ENCODE measurements around the gene ZNF326. TPM values are rescaled to one million over a fixed set of nuclear protein-coding genes. Genes with fewer than 3 reads are reported as not detected.

The ZNF326 gene
- total RNA-seq, 2 donors from 2014 or later, result 19.9 to 21.0 TPM

GRCh38 chr1:89955311-89956205 is 39.4 kb upstream of the ZNF326 start:
- DNase-seq (ENCODE audit: low spot score) (no peak), ATAC-seq (no peak)
- H3K27me3 Mint-ChIP-seq, result no peaks in the 10 kb centered on the region
- no peak overlapping the region for H3K4me3 Mint-ChIP-seq
- H3K4me1 Mint-ChIP-seq (ENCODE audit: low read depth in 2 of 2), result peaks cover 18 to 25% of the 10 kb centered on the region in 2 donors
- H3K36me3 Mint-ChIP-seq, result no peaks in the 10 kb centered on the region
- no peaks in the 10 kb centered on the region for H3K9me3 Mint-ChIP-seq
- H3K27ac Mint-ChIP-seq, result no peak overlapping the region

GRCh38 chr1:89957107-89957506 is 37.8 kb upstream of the ZNF326 start:
- Mint-ChIP-seq H3K36me3 (no peaks in the 10 kb centered on the region), H3K4me3 (peak overlapping the region; percentile 46), H3K27me3 (no peaks in the 10 kb centered on the region), H3K27ac (peak overlapping the region in 1 of 2 donors; percentile 1), H3K9me3 (no peaks in the 10 kb centered on the region), H3K4me1 (ENCODE audit: low read depth in 2 of 2) (peaks cover 20 to 29% of the 10 kb centered on the region in 2 donors)
- no peak for DNase-seq (ENCODE audit: low spot score)
- ATAC-seq, result peak; percentile 89 to 92

DNA sequence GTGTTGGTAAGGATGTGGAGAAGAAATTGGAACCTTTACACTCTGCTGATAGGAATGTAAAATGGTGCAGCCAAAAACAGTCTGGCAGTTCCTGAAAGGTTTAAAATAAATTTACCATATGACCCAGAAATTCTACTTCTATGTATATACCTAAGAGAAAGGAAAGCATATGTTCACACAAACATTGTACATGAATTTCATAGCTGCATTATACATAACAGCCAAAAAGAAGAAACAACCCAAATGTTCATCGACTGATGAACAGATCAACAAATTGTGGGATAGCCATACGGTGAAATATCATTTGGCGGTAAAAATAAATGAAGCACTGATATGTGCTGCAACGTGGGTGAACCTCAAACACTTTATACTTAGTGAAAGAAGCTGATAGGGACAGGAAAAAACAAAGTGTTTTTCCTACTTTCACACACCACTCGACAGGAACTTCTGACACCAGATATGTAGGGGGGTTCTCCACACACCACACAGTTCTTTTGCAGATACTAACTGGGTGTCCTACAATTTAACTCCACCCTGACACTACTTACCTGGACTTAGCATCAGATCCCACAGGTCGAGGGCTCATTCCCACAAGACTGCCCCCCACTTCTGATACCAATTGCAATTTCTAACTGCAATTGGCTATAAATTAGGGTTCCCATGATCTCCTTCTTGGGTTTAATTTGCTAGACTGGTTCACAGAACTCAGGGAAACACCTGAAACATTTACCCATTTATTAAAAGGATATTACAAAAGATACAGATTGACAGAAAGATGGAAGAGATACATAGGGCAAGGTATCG is 35.9 kb upstream of the ZNF326 start:
- H3K27ac Mint-ChIP-seq, result peak overlapping the region in 1 of 2 donors; percentile 46
- no peaks in the 10 kb centered on the region for H3K36me3 Mint-ChIP-seq
- no peaks in the 10 kb centered on the region for H3K27me3 Mint-ChIP-seq

DNA sequence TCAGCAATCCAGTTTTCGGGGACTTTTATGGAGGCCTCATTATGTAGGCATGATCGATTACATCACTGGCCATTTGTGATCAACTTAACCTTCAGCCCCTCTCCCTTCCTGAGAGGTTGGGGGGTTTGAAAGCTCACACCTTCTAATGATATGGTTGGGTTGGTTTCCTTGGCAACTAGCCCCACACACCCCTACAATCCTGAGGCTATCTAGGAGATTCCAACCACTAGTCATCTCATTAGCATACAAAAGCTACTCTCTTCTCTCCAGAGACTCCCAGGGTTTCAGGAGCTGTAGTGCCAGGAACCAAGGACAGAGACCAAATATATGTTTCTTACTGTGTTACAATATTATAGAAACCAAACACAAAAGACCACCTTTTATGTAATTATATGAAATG is 35.2 kb upstream of the ZNF326 start:
- Mint-ChIP-seq H3K4me3 (no peak overlapping the region), H3K36me3 (no peaks in the 10 kb centered on the region), H3K27ac (no peak overlapping the region), H3K27me3 (no peaks in the 10 kb centered on the region), H3K9me3 (no peaks in the 10 kb centered on the region), H3K4me1 (ENCODE audit: low read depth in 2 of 2) (peaks cover 23 to 30% of the 10 kb centered on the region in 2 donors)
- no peak for ATAC-seq
- DNase-seq (ENCODE audit: low spot score), result no peak

More for the DNA sequence above, 35.9 kb upstream of the ZNF326 start:
- H3K9me3 Mint-ChIP-seq, result no peaks in the 10 kb centered on the region
- ATAC-seq (no peak), DNase-seq (ENCODE audit: low spot score) (no peak)
- H3K4me1 Mint-ChIP-seq (ENCODE audit: low read depth in 2 of 2), result peaks cover 23 to 30% of the 10 kb centered on the region in 2 donors
- H3K4me3 Mint-ChIP-seq, result no peak overlapping the region

- peaks cover 0 to 6% of the 10 kb centered on the region in 2 donors for H3K27me3 Mint-ChIP-seq
- ATAC-seq, result peak in 1 of 2 donors; percentile 52
- no peak for DNase-seq (ENCODE audit: low spot score)
These were observed 32.7 kb upstream of the ZNF326 start for GRCh38 chr1:89962024-89962741.

GRCh38 chr1:89962742-89963075 is 32.2 kb upstream of the ZNF326 start:
- Mint-ChIP-seq H3K4me3 (no peak overlapping the region), H3K4me1 (ENCODE audit: low read depth in 2 of 2) (peaks cover 16 to 21% of the 10 kb centered on the region in 2 donors), H3K27me3 (peaks cover 0 to 6% of the 10 kb centered on the region in 2 donors), H3K27ac (no peak overlapping the region), H3K36me3 (no peaks in the 10 kb centered on the region), H3K9me3 (no peaks in the 10 kb centered on the region)
- DNase-seq (ENCODE audit: low spot score), result no peak
- no peak for ATAC-seq

More at GRCh38 chr1:89962024-89962741, 32.7 kb upstream of the ZNF326 start:
- Mint-ChIP-seq H3K4me1 (ENCODE audit: low read depth in 2 of 2) (peaks cover 20 to 23% of the 10 kb centered on the region in 2 donors), H3K36me3 (no peaks in the 10 kb centered on the region), H3K4me3 (no peak overlapping the region), H3K27ac (no peak overlapping the region), H3K9me3 (no peaks in the 10 kb centered on the region)

- ATAC-seq (no peak), DNase-seq (ENCODE audit: low spot score) (no peak)
- no peak overlapping the region for H3K27ac Mint-ChIP-seq
- peaks cover 5% of the 10 kb centered on the region in 2 donors for H3K4me1 Mint-ChIP-seq (ENCODE audit: low read depth in 2 of 2)
- H3K27me3 Mint-ChIP-seq, result peaks cover 0 to 6% of the 10 kb centered on the region in 2 donors
- H3K36me3 Mint-ChIP-seq, result no peaks in the 10 kb centered on the region
- no peak overlapping the region for H3K4me3 Mint-ChIP-seq
- H3K9me3 Mint-ChIP-seq, result no peaks in the 10 kb centered on the region
These were observed 29.6 kb upstream of the ZNF326 start for GRCh38 chr1:89965193-89965768.

DNA sequence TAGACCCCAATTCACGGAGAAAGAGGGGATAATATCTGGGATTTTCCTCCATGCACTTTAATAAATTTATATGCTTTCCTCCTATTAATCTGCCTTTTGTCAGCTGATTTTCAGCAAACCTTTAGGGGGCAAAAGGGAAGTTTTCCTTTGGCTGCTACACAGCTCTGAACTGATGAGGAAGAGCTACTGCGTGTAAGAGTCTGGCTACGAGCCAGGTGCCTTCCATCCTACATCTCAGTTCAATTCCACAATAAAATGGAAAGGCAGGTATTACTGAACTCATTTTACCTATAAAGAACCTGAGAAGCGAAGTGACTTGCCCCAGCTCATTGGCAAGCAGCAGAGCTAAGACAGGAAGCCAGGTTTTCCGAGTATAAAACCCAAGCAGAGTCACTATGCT is 28.3 kb upstream of the ZNF326 start:
- Mint-ChIP-seq H3K27me3 (peaks cover 0 to 6% of the 10 kb centered on the region in 2 donors), H3K36me3 (no peaks in the 10 kb centered on the region), H3K4me1 (ENCODE audit: low read depth in 2 of 2) (peaks cover 5% of the 10 kb centered on the region in 2 donors), H3K9me3 (no peaks in the 10 kb centered on the region), H3K4me3 (no peak overlapping the region), H3K27ac (no peak overlapping the region)
- DNase-seq (ENCODE audit: low spot score), result no peak
- no peak for ATAC-seq

GRCh38 chr1:89971600-89971999 is 23.3 kb upstream of the ZNF326 start:
- peaks cover 2 to 5% of the 10 kb centered on the region in 2 donors for H3K4me1 Mint-ChIP-seq (ENCODE audit: low read depth in 2 of 2)
- H3K27ac Mint-ChIP-seq, result no peak overlapping the region
- H3K4me3 Mint-ChIP-seq, result no peak overlapping the region
- H3K27me3 Mint-ChIP-seq, result peaks cover 3 to 5% of the 10 kb centered on the region in 2 donors
- DNase-seq (ENCODE audit: low spot score), result no peak
- no peaks in the 10 kb centered on the region for H3K36me3 Mint-ChIP-seq
- no peak for ATAC-seq
- no peaks in the 10 kb centered on the region for H3K9me3 Mint-ChIP-seq

GRCh38 chr1:89972024-89972423 is 22.9 kb upstream of the ZNF326 start:
- DNase-seq (ENCODE audit: low spot score), result no peak
- no peaks in the 10 kb centered on the region for H3K36me3 Mint-ChIP-seq
- H3K27me3 Mint-ChIP-seq, result peaks cover 2 to 5% of the 10 kb centered on the region in 2 donors
- no peak for ATAC-seq
- peaks cover 2 to 5% of the 10 kb centered on the region in 2 donors for H3K4me1 Mint-ChIP-seq (ENCODE audit: low read depth in 2 of 2)
- no peaks in the 10 kb centered on the region for H3K9me3 Mint-ChIP-seq
- no peak overlapping the region for H3K27ac Mint-ChIP-seq
- H3K4me3 Mint-ChIP-seq, result no peak overlapping the region

DNA sequence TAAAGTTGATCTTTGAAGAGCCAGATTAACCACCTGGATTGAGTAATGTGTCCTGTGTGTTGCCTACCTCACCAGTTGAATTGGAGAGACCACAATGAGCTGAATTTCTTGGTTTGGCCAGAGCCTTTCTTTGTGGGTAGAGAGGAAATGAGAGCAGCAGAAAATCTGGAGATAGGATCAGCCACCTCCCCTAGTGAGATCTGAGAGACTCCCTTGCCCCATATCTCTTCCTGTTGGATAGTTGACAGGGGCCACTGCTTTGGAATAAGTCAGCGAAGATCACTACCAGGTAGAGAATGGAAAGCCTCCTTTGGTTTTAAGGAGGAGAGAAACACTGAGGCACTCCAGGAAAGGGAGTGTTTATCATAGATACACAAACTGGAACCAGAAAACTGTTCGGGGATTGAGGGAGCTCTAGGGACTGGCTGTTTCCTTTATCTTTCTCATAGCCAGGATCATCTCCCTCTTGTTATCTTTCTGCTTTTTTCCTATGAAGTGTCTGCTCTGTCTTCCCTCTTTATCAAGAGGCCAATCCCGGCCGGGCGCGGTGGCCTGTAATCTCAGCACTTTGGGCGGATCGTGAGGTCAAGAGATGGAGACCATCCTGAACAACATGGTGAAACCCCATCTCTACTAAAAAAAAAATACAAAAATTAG is 21.3 kb upstream of the ZNF326 start:
- no peak for ATAC-seq
- H3K36me3 Mint-ChIP-seq, result no peaks in the 10 kb centered on the region
- H3K4me3 Mint-ChIP-seq, result no peak overlapping the region
- H3K4me1 Mint-ChIP-seq (ENCODE audit: low read depth in 2 of 2), result peaks cover 2 to 5% of the 10 kb centered on the region in 2 donors
- H3K9me3 Mint-ChIP-seq, result no peaks in the 10 kb centered on the region
- peaks cover 2 to 5% of the 10 kb centered on the region in 2 donors for H3K27me3 Mint-ChIP-seq
- no peak for DNase-seq (ENCODE audit: low spot score)
- no peak overlapping the region for H3K27ac Mint-ChIP-seq

GRCh38 chr1:89974256-89974655 is 20.7 kb upstream of the ZNF326 start:
- H3K27ac Mint-ChIP-seq, result no peak overlapping the region
- no peak overlapping the region for H3K4me3 Mint-ChIP-seq
- peaks cover 2 to 5% of the 10 kb centered on the region in 2 donors for H3K27me3 Mint-ChIP-seq
- H3K9me3 Mint-ChIP-seq, result no peaks in the 10 kb centered on the region
- peaks cover 2 to 5% of the 10 kb centered on the region in 2 donors for H3K4me1 Mint-ChIP-seq (ENCODE audit: low read depth in 2 of 2)
- H3K36me3 Mint-ChIP-seq, result no peaks in the 10 kb centered on the region
- ATAC-seq (no peak), DNase-seq (ENCODE audit: low spot score) (no peak)
